ENCODE data around the gene ADGRG6. TPM values are rescaled to one million over a fixed set of nuclear protein-coding genes. Genes with fewer than 3 reads are reported as not detected.

ADGRG6 gene
- total RNA-seq, 1 experiment from 2014 or later = 259 TPM

DNA sequence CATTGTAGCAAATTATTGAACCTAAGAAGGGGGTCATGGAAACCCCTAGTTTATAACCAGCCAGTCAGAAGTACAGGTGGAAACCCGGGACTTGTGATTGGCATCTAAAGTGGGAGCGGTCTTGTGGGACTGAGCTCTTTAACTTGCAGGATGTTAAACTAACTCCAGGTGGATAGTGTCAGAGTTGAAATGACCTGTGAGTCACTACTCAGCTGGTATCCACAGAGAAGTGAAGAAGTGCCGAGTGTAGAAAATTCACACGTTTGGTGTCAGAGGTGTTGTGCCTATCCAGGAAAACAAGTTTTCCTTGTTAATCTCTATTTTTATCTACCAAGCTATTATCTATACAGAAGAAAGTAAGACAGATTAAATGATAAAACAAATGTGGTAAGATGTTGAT is 179.7 kb downstream of the ADGRG6 start:
- Histone ChIP-seq H3K9me3 (ENCODE audit: control insufficient read depth, insufficient read depth, low read depth, low read length) (no peaks in the 10 kb centered on the region), H3K4me3 (ENCODE audit: low read depth in 2 of 2, low read length in 2 of 2) (no peak overlapping the region), H3K27me3 (ENCODE audit: control insufficient read depth, insufficient read depth, low read length) (peaks cover 3% of the 10 kb centered on the region; the same call in 1 of the 2 replicates), H3K4me1 (ENCODE audit: control insufficient read depth, insufficient read depth, low read length) (no peaks in the 10 kb centered on the region), H3K27ac (ENCODE audit: low read length) (no peak overlapping the region), H3K36me3 (ENCODE audit: control insufficient read depth, insufficient read depth, low read length) (no peaks in the 10 kb centered on the region)
- in situ Hi-C loops (cut with HindIII; ENCODE audit: low pct_unique_long_range_greater_than_20kb, low sequenced_read_pairs) (no loop called here), intact Hi-C loops (cut with micrococcal nuclease; ENCODE audit: unreplicated experiment) (no loop called here)
- CTCF ChIA-PET = no interaction called here
- POLR2A ChIA-PET = no interaction called here
- no TSS peak for BruUV-seq (replicated peaks)
- TF ChIP-seq, protein P1, sequence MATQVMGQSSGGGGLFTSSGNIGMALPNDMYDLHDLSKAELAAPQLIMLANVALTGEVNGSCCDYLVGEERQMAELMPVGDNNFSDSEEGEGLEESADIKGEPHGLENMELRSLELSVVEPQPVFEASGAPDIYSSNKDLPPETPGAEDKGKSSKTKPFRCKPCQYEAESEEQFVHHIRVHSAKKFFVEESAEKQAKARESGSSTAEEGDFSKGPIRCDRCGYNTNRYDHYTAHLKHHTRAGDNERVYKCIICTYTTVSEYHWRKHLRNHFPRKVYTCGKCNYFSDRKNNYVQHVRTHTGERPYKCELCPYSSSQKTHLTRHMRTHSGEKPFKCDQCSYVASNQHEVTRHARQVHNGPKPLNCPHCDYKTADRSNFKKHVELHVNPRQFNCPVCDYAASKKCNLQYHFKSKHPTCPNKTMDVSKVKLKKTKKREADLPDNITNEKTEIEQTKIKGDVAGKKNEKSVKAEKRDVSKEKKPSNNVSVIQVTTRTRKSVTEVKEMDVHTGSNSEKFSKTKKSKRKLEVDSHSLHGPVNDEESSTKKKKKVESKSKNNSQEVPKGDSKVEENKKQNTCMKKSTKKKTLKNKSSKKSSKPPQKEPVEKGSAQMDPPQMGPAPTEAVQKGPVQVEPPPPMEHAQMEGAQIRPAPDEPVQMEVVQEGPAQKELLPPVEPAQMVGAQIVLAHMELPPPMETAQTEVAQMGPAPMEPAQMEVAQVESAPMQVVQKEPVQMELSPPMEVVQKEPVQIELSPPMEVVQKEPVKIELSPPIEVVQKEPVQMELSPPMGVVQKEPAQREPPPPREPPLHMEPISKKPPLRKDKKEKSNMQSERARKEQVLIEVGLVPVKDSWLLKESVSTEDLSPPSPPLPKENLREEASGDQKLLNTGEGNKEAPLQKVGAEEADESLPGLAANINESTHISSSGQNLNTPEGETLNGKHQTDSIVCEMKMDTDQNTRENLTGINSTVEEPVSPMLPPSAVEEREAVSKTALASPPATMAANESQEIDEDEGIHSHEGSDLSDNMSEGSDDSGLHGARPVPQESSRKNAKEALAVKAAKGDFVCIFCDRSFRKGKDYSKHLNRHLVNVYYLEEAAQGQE (IDR thresholded peaks at IDR 0.05; ENCODE audit: insufficient read depth in 1 of 2, low read depth in 2 of 2, low read length in 1 of 2) = no peak
- TF ChIP-seq SIN3A (IDR thresholded peaks at IDR 0.05; ENCODE audit: borderline replicate concordance, insufficient read depth, low read depth, low read length) = no peak
- no peak for TF ChIP-seq POLR2AphosphoS5 (IDR thresholded peaks at IDR 0.05; ENCODE audit: low read depth, low read length)
- TF ChIP-seq TCF7L2 (IDR thresholded peaks at IDR 0.05; ENCODE audit: low read depth, low read length) = no peak
- TF ChIP-seq, protein P2, sequence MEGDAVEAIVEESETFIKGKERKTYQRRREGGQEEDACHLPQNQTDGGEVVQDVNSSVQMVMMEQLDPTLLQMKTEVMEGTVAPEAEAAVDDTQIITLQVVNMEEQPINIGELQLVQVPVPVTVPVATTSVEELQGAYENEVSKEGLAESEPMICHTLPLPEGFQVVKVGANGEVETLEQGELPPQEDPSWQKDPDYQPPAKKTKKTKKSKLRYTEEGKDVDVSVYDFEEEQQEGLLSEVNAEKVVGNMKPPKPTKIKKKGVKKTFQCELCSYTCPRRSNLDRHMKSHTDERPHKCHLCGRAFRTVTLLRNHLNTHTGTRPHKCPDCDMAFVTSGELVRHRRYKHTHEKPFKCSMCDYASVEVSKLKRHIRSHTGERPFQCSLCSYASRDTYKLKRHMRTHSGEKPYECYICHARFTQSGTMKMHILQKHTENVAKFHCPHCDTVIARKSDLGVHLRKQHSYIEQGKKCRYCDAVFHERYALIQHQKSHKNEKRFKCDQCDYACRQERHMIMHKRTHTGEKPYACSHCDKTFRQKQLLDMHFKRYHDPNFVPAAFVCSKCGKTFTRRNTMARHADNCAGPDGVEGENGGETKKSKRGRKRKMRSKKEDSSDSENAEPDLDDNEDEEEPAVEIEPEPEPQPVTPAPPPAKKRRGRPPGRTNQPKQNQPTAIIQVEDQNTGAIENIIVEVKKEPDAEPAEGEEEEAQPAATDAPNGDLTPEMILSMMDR (IDR thresholded peaks at IDR 0.05) = no peak
- ATAC-seq (no peak), DNase-seq (ENCODE audit: low read depth, low spot score) (no peak)

DNA sequence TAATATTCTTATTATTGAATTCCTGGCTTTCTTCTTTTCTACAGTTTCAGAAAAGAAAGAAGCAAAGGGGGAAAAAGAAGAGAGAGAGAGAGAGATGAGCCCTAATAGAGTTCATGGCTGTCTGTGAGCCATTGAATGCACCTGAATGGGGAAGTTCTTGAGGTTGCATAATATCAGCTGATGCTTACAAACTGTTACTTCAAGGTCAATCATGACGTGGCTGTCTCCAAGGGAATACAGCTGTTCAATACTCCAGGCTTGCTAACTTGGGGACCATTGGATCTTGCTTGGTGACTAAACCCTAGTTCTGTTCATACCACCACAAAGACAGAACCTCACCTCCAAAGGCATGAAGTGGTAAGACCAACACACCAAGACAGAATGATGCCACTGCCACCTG is 180.4 kb downstream of the ADGRG6 start:
- TF ChIP-seq, protein P2 (IDR thresholded peaks at IDR 0.05) = no peak
- TF ChIP-seq TCF7L2 (IDR thresholded peaks at IDR 0.05; ENCODE audit: low read depth, low read length) (no peak), SIN3A (IDR thresholded peaks at IDR 0.05; ENCODE audit: borderline replicate concordance, insufficient read depth, low read depth, low read length) (no peak), POLR2AphosphoS5 (IDR thresholded peaks at IDR 0.05; ENCODE audit: low read depth, low read length) (no peak)
- TF ChIP-seq, protein P1 (IDR thresholded peaks at IDR 0.05; ENCODE audit: insufficient read depth in 1 of 2, low read depth in 2 of 2, low read length in 1 of 2) = no peak
- peaks cover 3% of the 10 kb centered on the region; the same call in 1 of the 2 replicates for H3K27me3 ChIP-seq (ENCODE audit: control insufficient read depth, insufficient read depth, low read length)
- POLR2A ChIA-PET = no interaction called here
- CTCF ChIA-PET = no interaction called here
- no peaks in the 10 kb centered on the region for H3K9me3 ChIP-seq (ENCODE audit: control insufficient read depth, insufficient read depth, low read depth, low read length)
- no peak for ATAC-seq
- intact Hi-C loops (cut with micrococcal nuclease; ENCODE audit: unreplicated experiment) = no loop called here
- H3K36me3 ChIP-seq (ENCODE audit: control insufficient read depth, insufficient read depth, low read length) = no peaks in the 10 kb centered on the region
- DNase-seq (ENCODE audit: low read depth, low spot score) = no peak
- H3K4me3 ChIP-seq (ENCODE audit: low read depth in 2 of 2, low read length in 2 of 2) = no peak overlapping the region
- H3K27ac ChIP-seq (ENCODE audit: low read length) = no peak overlapping the region
- no peaks in the 10 kb centered on the region for H3K4me1 ChIP-seq (ENCODE audit: control insufficient read depth, insufficient read depth, low read length)
- in situ Hi-C loops (cut with HindIII; ENCODE audit: low pct_unique_long_range_greater_than_20kb, low sequenced_read_pairs) = no loop called here
- no TSS peak for BruUV-seq (replicated peaks)
